ENCODE data around the gene CENPH.
"Not testable (repeated sequence)": the region's sequence is repeated elsewhere in the genome, so short reads cannot be mapped to it uniquely, and the experiment has no call there.

The CENPH gene

DNA sequence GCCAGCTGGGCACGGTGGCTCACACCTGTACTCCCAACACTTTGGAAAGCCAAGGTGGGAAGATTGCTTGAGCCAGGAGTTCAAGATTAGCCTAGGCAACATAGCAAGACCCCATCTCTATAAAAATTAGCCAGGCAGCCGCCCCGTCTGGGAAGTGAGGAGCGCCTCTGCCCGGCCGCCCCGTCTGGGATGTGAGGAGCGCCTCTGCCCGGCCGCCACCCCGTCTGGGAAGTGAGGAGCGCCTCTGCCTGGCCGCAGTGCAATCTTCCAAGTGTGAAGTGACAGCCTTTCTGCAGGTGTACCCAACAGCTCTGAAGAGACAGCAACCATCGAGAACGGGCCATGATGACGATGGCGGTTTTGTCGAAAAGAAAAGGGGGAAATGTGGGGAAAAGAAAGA is 31.0 kb downstream of the CENPH start:
- not testable (repeated sequence) for H2AK5ac ChIP-seq (ENCODE audit: low read length); H3K9ac ChIP-seq (ENCODE audit: low read length); DNase-seq; H3K4me3 ChIP-seq (ENCODE audit: low read depth, low read length); H2BK120ac ChIP-seq (ENCODE audit: insufficient read depth, low read length, poor library complexity); H3K23ac ChIP-seq (ENCODE audit: low read length); H2AFZ ChIP-seq (ENCODE audit: insufficient read depth, low read length, poor library complexity); H3K9me3 ChIP-seq (ENCODE audit: insufficient read depth, low read depth, low read length); H3K18ac ChIP-seq (ENCODE audit: low read length); H3K27me3 ChIP-seq (ENCODE audit: insufficient read depth, low read length); H3K79me1 ChIP-seq (ENCODE audit: low read length); H3K27ac ChIP-seq (ENCODE audit: low read depth, low read length); H3K79me2 ChIP-seq (ENCODE audit: control insufficient read depth, insufficient read depth, low read length, poor library complexity); H3K4me1 ChIP-seq (ENCODE audit: control insufficient read depth in 1 of 2, insufficient read depth in 2 of 2, low read length in 2 of 2); H3K4me2 ChIP-seq (ENCODE audit: low read length); H2BK12ac ChIP-seq (ENCODE audit: low read length); H3K36me3 ChIP-seq (ENCODE audit: control insufficient read depth in 1 of 2, insufficient read depth in 2 of 2, low read length in 2 of 2); H3K14ac ChIP-seq (ENCODE audit: low read length); H4K8ac ChIP-seq (ENCODE audit: low read depth, low read length); H4K91ac ChIP-seq (ENCODE audit: low read depth, low read length); H2BK5ac ChIP-seq (ENCODE audit: low read depth, low read length, poor library complexity); H4K12ac ChIP-seq (ENCODE audit: low read depth, low read length); H3K4ac ChIP-seq (ENCODE audit: low read depth, low read length)
- no CpG with 5 or more reads among the region's 18 CpGs for WGBS (ENCODE audit: extremely low coverage, insufficient coverage, insufficient read length)

- not testable (repeated sequence) for H3K79me2 ChIP-seq (ENCODE audit: control insufficient read depth, insufficient read depth, low read length, poor library complexity); H3K4ac ChIP-seq (ENCODE audit: low read depth, low read length); H3K4me1 ChIP-seq (ENCODE audit: control insufficient read depth in 1 of 2, insufficient read depth in 2 of 2, low read length in 2 of 2); H3K27me3 ChIP-seq (ENCODE audit: insufficient read depth, low read length); H4K12ac ChIP-seq (ENCODE audit: low read depth, low read length); H3K18ac ChIP-seq (ENCODE audit: low read length); H4K8ac ChIP-seq (ENCODE audit: low read depth, low read length); H2AFZ ChIP-seq (ENCODE audit: insufficient read depth, low read length, poor library complexity); H3K4me3 ChIP-seq (ENCODE audit: low read depth, low read length); H3K36me3 ChIP-seq (ENCODE audit: control insufficient read depth in 1 of 2, insufficient read depth in 2 of 2, low read length in 2 of 2); DNase-seq; H3K9me3 ChIP-seq (ENCODE audit: insufficient read depth, low read depth, low read length); H3K4me2 ChIP-seq (ENCODE audit: low read length); H4K91ac ChIP-seq (ENCODE audit: low read depth, low read length); H3K23ac ChIP-seq (ENCODE audit: low read length); H3K79me1 ChIP-seq (ENCODE audit: low read length); H3K9ac ChIP-seq (ENCODE audit: low read length); H2AK5ac ChIP-seq (ENCODE audit: low read length); H2BK120ac ChIP-seq (ENCODE audit: insufficient read depth, low read length, poor library complexity); H2BK12ac ChIP-seq (ENCODE audit: low read length); H3K27ac ChIP-seq (ENCODE audit: low read depth, low read length); H2BK5ac ChIP-seq (ENCODE audit: low read depth, low read length, poor library complexity); H3K14ac ChIP-seq (ENCODE audit: low read length)
- WGBS (ENCODE audit: extremely low coverage, insufficient coverage, insufficient read length), result no CpG with 5 or more reads among the region's 9 CpGs
These were observed 31.4 kb downstream of the CENPH start for GRCh38 chr5:69220833-69221232.

- no CpG with 5 or more reads among the region's 8 CpGs for WGBS (ENCODE audit: extremely low coverage, insufficient coverage, insufficient read length)
- no peak overlapping the region for H3K4ac ChIP-seq (ENCODE audit: low read depth, low read length)
These were observed 35.1 kb downstream of the CENPH start for GRCh38 chr5:69224520-69224919.

DNA sequence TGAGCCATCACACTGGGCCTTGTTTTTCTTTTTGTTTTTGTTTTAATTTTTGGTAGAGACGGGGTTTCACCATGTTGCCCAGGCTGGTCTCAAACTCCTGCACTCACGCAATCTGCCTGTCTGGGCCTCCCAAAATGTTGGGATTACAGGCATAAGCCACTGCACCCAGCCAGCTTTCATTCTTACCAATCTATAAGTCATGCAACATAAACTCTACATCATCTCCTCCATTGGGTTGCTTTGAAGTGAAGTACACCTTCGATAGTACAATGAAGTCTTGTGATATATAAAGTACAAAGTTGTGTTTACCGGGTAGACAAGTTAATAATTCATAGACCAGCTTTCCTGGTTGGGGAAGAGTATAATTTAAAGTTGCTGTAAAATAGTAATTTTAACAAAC is 36.5 kb downstream of the CENPH start:
- Histone ChIP-seq H2BK5ac (ENCODE audit: low read depth, low read length, poor library complexity) (no peak overlapping the region), H2BK120ac (ENCODE audit: insufficient read depth, low read length, poor library complexity) (no peak overlapping the region), H4K91ac (ENCODE audit: low read depth, low read length) (no peak overlapping the region), H3K79me1 (ENCODE audit: low read length) (no peaks in the 10 kb centered on the region), H3K23ac (ENCODE audit: low read length) (no peak overlapping the region), H2BK12ac (ENCODE audit: low read length) (no peak overlapping the region), H3K18ac (ENCODE audit: low read length) (no peak overlapping the region), H3K4me1 (ENCODE audit: control insufficient read depth in 1 of 2, insufficient read depth in 2 of 2, low read length in 2 of 2) (no peaks in the 10 kb centered on the region), H4K8ac (ENCODE audit: low read depth, low read length) (no peak overlapping the region), H3K14ac (ENCODE audit: low read length) (no peak overlapping the region), H3K4me3 (ENCODE audit: low read depth, low read length) (no peak overlapping the region), H2AK5ac (ENCODE audit: low read length) (no peak overlapping the region), H3K4ac (ENCODE audit: low read depth, low read length) (no peak overlapping the region), H3K27ac (ENCODE audit: low read depth, low read length) (no peak overlapping the region), H3K9me3 (ENCODE audit: insufficient read depth, low read depth, low read length) (no peaks in the 10 kb centered on the region), H3K79me2 (ENCODE audit: control insufficient read depth, insufficient read depth, low read length, poor library complexity) (no peaks in the 10 kb centered on the region), H2AFZ (ENCODE audit: insufficient read depth, low read length, poor library complexity) (no peak overlapping the region), H3K27me3 (ENCODE audit: insufficient read depth, low read length) (no peaks in the 10 kb centered on the region), H3K36me3 (ENCODE audit: control insufficient read depth in 1 of 2, insufficient read depth in 2 of 2, low read length in 2 of 2) (peaks cover 7% of the 10 kb centered on the region in 2 experiments), H4K12ac (ENCODE audit: low read depth, low read length) (no peak overlapping the region), H3K4me2 (ENCODE audit: low read length) (no peak overlapping the region), H3K9ac (ENCODE audit: low read length) (no peak overlapping the region)
- WGBS (ENCODE audit: extremely low coverage, insufficient coverage, insufficient read length), result no CpG with 5 or more reads among the region's 4 CpGs
- DNase-seq, result no peak

More at GRCh38 chr5:69224520-69224919, 35.1 kb downstream of the CENPH start:
- Histone ChIP-seq H4K91ac (ENCODE audit: low read depth, low read length) (no peak overlapping the region), H3K14ac (ENCODE audit: low read length) (no peak overlapping the region), H2AK5ac (ENCODE audit: low read length) (no peak overlapping the region), H3K4me2 (ENCODE audit: low read length) (no peak overlapping the region), H3K79me2 (ENCODE audit: control insufficient read depth, insufficient read depth, low read length, poor library complexity) (no peaks in the 10 kb centered on the region), H3K18ac (ENCODE audit: low read length) (no peak overlapping the region), H3K4me3 (ENCODE audit: low read depth, low read length) (no peak overlapping the region), H4K8ac (ENCODE audit: low read depth, low read length) (no peak overlapping the region), H2BK5ac (ENCODE audit: low read depth, low read length, poor library complexity) (no peak overlapping the region), H3K27ac (ENCODE audit: low read depth, low read length) (no peak overlapping the region), H3K79me1 (ENCODE audit: low read length) (no peaks in the 10 kb centered on the region), H3K23ac (ENCODE audit: low read length) (no peak overlapping the region), H3K36me3 (ENCODE audit: control insufficient read depth in 1 of 2, insufficient read depth in 2 of 2, low read length in 2 of 2) (peaks cover 4 to 7% of the 10 kb centered on the region in 2 experiments), H4K12ac (ENCODE audit: low read depth, low read length) (no peak overlapping the region), H3K4me1 (ENCODE audit: control insufficient read depth in 1 of 2, insufficient read depth in 2 of 2, low read length in 2 of 2) (no peaks in the 10 kb centered on the region), H2BK120ac (ENCODE audit: insufficient read depth, low read length, poor library complexity) (no peak overlapping the region), H2AFZ (ENCODE audit: insufficient read depth, low read length, poor library complexity) (no peak overlapping the region), H3K27me3 (ENCODE audit: insufficient read depth, low read length) (no peaks in the 10 kb centered on the region), H2BK12ac (ENCODE audit: low read length) (no peak overlapping the region), H3K9ac (ENCODE audit: low read length) (no peak overlapping the region), H3K9me3 (ENCODE audit: insufficient read depth, low read depth, low read length) (no peaks in the 10 kb centered on the region)
- no peak for DNase-seq

Measured in trophoblast cell (in vitro differentiated cells and primary cell).